Skeletal muscle cell (primary cell): Measurements from ENCODE around the gene PDK2.
A peak's percentile ranks its signal among the peaks of the same experiment; 100 is the strongest.

Experiments
- DNase-seq: peaks from one replicate; pipeline ENCODE4 v3.0.0-alpha.2; 2010; ENCODE audit warnings: low read depth
- H3K4me3 ChIP-seq: 2 replicates; pipeline ENCODE4 v1.5.1; 2011; ENCODE audit warnings: low read depth, mild to moderate bottlenecking, control low read depth, low read length, moderate library complexity

PDK2 gene

DNA sequence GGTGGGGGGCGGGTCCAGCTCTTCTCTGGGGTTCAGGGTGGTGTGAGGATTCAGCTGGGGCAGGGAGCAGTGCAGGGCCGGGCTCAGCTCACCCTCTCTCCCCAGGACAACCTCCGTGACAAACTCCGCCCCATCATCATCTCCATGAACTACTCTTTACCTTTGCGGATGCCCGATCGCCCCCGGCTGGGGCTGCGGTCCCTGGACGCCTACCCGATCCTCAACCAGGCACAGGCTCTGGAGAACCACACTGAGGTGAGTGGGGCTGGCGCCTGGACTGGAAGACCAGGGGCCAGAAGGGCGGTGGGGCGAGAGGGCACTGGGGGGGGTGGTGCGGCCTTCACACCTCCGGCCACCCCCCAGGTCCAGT lies 18.9 kb upstream of the PDK2 start:
- DNase-seq, result no peak
- no peak overlapping the region for H3K4me3 ChIP-seq

DNA sequence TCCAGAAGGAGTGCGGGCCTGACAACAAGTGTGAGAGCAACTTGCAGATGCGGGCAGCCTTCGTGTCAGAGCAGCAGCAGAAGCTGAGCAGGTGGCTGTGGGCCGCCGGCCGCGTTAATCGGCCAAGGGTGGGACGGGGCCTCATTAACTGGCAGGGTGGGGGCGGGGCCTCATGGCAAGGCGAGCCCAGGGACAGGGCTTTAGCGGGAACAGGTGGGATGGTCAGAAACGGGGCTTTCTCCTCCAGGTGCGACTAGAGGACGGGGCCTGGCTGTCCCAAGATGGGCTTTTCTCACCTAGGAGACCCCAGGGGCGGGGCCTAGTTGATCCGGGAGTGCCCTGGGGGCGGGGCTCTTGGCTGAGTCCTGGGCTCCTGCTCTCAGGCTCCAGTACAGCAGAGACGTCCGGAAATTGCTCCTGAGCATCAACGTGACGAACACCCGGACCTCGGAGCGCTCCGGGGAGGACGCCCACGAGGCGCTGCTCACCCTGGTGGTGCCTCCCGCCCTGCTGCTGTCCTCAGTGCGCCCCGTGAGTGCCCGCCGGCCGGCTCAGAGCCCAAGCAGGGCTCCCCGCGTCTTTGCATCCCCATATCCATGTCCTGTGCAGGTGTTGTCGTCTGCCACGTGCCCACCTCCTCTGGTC lies 18.4 kb upstream of the PDK2 start:
- H3K4me3 ChIP-seq, result no peak overlapping the region
- DNase-seq, result no peak

DNA sequence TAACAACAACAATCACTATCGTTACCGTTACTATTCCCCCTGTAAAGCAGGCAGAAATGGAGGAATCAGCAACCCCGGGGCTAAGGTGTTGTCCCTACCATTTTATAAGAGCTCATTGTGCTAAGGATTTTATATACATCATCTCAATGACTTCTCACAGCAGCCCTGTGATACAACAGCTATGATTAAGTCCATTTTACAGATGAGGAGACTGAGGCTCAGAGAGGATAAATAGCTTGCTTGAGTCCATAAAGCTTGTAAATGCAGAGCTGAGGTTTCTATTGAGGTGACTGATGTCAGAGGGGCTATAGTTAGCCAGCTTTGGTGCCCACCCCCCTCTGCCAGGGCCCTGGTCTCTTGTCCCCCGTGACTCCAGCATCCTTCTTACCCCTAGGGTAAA lies 16.7 kb upstream of the PDK2 start:
- H3K4me3 ChIP-seq, result no peak overlapping the region
- DNase-seq, result no peak

DNA sequence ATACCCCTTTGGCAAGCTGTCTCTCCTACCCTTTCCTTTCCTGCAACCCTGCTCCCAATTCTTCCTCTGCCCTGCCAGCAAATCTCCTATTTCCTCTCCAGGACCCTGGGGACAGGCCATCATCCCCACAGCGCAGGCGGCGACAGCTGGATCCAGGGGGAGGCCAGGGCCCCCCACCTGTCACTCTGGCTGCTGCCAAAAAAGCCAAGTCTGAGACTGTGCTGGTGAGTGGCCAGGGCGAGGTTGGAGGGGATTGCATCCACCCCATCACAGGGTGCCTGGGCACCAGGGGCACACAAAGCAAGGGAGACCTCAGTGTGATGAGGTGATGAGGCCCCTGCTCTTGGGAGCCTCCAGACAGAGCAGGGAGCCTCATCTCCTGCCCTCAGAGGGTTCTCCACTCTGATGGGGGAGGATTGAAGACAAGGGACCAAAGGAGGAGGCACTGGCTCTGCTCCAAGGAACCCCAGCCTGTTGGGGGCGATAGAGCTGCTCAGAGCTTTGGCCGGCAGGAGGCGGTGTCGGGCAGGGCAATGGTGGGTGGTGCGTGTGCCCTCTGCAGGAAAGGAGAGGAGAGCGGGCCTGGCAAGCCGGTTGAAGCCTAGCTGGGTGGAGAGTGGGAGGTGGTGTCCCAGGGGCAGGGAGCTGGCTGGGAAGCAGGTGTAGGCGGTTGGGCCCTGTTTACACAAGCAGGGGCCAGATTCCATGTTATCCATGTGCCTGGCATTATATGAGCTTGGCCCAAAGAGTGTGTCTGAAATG lies 15.6 kb upstream of the PDK2 start:
- DNase-seq, result no peak

DNA sequence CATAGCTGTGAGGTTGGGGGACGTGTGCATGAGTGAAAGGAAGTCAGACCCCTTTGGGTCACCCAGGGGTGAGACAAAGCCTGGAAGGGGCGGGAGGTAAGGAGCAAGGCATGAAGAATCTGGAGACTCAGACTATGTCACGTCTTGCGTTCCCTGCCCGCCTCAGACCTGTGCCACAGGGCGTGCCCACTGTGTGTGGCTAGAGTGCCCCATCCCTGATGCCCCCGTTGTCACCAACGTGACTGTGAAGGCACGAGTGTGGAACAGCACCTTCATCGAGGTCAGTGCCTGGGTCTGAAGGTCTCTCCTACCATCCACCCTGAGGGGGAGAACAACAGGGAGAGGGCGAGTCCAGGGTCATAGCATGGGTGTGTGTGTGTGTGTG lies 15.1 kb upstream of the PDK2 start:
- H3K4me3 ChIP-seq, result no peak overlapping the region
- DNase-seq, result no peak

More for the DNA sequence above, 15.6 kb upstream of the PDK2 start:
- no peak overlapping the region for H3K4me3 ChIP-seq

DNA sequence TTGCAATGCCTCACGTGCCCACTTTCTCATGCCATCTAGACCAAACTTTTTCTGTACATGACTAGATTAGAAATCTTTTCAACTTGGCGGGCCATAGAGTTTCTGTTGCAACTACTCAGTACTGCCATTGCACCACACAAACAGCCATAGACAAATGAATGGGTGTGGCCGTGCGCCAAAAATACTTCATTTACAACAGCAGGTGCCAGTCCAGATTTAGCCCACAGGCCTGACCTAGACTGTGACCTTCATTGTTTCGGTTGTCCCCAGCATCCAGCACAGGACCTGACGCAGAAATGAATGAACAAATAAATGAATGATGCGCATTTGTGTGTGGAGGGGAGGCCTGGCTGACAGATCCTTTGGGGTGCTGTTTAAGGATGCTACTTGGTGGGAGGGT lies 14.3 kb upstream of the PDK2 start:
- DNase-seq, result no peak
- no peak overlapping the region for H3K4me3 ChIP-seq

DNA sequence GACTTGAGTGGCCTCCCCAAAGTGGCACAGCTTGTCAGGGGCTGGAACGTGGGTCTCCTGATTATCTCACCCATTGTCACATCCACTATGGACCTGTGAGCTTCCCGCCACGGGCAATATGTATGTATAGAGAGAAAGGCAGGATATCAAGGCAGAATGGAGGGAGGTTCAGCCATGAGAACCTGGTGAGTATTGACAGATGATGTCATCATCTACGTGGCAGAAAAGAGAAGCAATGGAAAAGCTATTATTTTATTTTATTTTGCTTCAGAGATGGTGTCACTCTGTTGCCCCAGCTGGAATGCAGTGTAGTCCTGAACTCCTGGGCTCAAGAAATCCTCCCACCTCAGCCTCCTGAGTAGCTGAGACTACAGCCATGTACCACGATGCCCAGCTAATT lies 13.4 kb upstream of the PDK2 start:
- no peak for DNase-seq
- H3K4me3 ChIP-seq, result no peak overlapping the region

DNA sequence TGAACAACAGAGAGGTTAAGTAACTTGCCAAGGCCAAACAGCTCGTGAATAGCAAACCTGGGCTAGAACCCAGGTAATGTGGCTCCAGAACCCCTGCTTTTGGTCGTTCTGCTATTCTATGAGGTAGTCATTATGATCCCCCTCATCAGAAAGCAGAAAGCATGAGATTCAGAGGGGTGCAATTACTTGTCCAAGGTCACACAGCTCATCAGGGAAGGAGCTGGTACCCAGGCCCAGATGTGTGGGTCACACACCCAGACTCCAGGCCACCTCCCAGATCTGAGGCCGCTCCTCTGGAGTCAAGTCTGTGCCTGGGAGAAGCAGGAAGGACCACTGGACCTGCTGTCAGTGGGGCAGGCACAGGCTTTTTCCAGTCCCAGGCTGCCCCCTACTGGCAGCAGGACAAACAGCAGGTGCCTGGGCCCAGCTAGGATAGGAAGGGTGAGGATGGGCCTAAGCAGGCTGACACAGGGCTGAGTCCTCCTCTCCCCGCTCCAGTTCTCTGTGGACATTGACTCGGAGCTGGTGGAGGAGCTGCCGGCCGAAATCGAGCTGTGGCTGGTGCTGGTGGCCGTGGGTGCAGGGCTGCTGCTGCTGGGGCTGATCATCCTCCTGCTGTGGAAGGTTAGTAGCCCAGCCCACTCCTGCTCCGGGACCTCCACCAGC lies 7.8 kb upstream of the PDK2 start:
- no peak for DNase-seq
- H3K4me3 ChIP-seq, result no peak overlapping the region

DNA sequence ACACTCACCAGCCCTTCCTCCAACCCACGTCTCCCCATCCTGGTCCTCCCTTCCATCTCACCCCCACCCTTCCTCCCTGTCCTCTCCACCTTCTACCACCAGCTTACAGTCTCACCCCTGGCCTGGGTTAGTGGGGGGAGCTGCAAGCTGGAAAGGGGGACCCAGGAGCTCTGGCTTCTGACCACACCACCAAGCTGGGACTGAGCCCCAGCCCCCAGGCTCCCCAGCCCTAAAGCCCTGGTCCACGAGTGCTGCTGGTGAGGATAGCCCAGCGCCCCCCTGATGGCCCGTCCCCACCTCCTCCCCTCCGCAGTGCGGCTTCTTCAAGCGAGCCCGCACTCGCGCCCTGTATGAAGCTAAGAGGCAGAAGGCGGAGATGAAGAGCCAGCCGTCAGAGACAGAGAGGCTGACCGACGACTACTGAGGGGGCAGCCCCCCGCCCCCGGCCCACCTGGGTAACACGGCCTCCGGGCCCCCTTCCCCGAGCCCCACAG lies 7.2 kb upstream of the PDK2 start:
- DNase-seq, result no peak
- no peak overlapping the region for H3K4me3 ChIP-seq

DNA sequence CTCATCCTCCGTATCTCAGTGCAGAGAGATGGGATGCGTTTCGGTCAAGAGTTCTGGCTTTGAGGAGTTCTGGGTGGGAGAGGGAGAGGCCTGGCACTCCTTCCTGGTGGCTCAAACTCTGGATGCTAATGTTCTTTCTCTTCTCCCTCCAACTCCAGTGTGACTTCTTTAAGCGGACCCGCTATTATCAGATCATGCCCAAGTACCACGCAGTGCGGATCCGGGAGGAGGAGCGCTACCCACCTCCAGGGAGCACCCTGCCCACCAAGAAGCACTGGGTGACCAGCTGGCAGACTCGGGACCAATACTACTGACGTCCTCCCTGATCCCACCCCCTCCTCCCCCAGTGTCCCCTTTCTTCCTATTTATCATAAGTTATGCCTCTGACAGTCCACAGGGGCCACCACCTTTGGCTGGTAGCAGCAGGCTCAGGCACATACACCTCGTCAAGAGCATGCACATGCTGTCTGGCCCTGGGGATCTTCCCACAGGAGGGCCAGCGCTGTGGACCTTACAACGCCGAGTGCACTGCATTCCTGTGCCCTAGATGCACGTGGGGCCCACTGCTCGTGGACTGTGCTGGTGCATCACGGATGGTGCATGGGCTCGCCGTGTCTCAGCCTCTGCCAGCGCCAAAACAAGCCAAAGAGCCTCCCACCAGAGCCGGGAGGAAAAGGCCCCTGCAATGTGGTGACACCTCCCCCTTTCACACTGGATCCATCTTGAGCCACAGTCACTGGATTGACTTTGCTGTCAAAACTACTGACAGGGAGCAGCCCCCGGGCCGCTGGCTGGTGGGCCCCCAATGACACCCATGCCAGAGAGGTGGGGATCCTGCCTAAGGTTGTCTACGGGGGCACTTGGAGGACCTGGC lies 6.0 kb upstream of the PDK2 start:
- no peak for DNase-seq
- no peak overlapping the region for H3K4me3 ChIP-seq

DNA sequence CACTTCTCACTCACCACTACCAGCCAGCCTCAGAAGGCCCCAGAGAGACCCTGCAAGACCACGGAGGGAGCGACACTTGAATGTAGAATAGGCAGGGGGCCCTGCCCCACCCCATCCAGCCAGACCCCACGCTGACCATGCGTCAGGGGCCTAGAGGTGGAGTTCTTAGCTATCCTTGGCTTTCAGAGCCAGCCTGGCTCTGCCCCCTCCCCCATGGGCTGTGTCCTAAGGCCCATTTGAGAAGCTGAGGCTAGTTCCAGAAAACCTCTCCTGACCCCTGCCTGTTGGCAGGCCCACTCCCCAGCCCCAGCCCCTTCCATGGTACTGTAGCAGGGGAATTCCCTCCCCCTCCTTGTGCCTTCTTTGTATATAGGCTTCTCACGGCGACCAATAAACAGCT lies 5.1 kb upstream of the PDK2 start:
- no peak for DNase-seq
- H3K4me3 ChIP-seq, result no peak overlapping the region

DNA sequence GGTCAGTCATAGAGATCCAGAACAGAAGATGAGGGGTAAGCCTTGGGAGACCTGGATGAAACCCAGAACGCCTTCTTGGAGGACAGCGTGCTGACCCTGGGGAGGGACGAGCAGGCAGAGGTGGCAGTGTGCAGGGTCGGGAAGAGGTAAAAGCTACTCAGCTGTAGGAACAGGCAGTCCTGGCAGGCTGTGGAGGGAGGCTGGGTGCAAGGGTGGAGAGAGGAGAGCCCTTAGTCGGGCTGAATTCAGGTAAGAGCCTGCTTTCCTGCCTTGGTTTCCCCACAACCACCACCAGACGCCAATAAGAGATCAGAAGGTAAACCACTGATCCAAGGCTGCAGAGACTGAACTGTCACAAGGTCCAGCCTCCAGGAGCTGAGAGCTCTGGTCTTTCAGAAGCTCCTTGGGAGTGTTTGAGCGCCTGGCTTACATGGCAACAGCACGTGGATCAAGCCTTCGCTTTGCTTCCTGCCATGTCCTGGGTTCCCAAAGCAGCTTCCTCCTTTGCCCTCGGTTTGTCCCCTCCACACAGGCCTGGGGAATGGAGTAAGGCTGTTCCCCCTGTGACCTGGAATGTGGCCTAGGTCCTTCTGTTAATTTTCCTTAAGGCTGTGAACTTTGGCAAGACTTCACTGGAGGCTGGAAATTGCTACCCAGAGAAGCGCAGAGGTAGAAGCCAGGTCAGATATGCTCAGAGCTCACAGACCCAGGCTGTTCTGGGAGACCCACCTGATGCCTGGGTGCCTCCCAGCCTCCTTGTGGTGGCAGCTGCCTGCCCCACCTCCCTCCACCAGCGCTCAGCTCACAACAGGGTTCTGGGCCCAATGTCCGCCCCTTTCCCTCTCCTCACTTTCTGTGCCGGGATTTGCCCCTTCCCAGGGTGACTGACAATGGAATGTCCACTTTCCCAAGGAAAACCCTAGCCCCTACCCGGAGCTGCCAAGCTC lies 3.9 kb upstream of the PDK2 start:
- DNase-seq, result no peak
- H3K4me3 ChIP-seq, result no peak overlapping the region

DNA sequence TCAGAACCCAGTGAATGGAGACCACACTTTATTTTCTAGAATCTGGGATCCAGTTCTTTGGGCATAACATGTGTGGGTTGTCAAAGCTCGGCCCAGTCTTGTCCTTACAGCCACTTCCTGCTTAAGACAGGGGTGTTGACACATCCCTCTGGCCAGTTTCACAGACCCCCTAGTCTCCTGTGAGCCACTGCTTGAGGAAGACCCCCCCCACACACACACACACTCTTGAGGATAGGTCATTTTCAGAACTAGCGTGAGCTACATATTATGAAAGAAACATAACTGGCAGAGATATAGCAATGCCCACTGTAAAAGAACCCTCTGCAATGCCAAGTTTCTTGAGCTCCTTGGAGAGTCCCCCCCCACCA lies 3.2 kb upstream of the PDK2 start:
- DNase-seq, result no peak
- H3K4me3 ChIP-seq, result no peak overlapping the region

DNA sequence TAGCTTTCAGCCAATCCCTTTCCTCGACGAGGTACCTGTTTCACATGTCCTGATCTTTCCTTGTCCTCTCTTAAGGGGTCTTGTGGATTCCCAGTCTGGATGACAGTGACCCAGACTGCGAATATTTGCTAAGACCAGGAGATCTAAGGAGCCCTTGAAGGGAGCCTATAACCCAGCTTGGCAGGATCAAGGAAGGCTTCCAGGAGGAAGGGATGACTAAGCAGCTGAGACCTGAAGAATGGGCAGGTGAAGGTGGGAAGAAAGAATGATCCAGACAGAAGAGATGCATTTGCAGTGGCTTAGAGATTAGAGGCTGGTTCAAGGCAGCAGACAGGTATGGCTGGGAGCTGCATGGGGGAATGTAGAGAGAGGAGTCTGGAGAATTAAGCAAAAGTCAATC lies 1.9 kb upstream of the PDK2 start:
- no peak overlapping the region for H3K4me3 ChIP-seq
- DNase-seq, result no peak

DNA sequence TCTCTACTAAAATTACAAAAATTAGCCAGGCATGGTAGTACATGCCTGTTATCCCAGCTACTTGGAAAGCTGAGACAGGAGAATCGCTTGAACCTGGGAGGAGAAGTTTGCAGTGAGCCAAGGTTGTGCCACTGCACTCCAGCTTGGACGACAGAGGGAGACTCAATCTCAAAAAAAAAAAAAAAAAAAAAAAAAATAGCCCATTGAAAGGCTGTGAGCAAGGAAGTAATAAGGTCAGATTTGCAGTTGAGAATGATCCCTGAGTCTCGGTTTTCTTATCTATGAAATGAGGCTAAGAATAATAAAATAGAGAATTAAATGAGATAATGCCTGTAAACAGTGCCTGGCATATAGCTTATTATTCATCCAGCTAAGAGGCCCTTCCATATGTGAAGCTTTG lies 1.3 kb upstream of the PDK2 start:
- no peak for DNase-seq
- no peak overlapping the region for H3K4me3 ChIP-seq

DNA sequence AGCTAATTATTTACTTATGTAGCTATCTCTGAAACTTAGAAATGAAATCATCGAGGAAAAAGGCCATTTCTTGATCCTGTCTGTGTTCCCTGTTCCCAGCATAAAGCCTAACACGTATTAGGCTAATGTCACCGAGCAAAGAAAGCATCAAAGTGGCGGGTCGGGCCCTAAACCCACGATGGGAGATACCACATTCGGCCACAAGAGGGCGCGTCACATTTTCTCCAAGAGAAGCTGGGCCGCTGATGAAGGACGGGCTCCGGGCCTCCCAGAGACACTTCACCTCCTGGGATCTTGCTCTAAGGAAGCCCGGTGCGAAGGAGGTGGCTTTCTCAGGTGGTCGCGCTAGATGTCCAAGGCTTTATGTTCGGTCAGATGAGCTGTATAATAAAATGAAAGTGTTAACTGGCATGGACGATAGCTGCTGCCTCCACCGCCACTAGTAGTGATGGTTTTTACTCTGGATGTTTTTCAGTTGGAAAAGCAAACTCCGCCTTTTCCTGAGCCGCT lies 853 bp upstream of the PDK2 start:
- H3K4me3 ChIP-seq, result peak overlapping the region; percentile 88
- DNase-seq, result peak; percentile 39

DNA sequence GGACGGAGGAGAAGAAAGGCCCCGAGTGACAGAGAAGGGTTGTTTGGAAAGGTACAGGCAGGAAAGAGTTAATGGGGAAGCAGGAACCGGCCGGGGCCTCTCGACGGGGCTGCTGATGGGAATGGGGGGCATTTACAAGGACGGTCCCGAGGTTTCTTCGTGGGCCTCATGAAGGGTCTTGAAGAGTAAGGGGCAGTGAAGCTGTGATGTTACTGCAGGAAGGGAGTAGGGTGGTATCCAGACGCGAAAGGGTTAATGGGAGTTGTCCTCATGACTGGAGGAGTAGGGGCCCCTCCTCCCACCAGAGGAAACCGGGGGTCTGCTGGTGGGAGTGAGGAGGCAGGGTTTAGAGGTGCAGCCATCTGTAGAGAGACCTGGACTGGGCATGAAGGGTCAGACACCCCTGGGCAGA lies 481 bp downstream of the PDK2 start:
- DNase-seq, result no peak
- H3K4me3 ChIP-seq, result peak overlapping the region; percentile 88

DNA sequence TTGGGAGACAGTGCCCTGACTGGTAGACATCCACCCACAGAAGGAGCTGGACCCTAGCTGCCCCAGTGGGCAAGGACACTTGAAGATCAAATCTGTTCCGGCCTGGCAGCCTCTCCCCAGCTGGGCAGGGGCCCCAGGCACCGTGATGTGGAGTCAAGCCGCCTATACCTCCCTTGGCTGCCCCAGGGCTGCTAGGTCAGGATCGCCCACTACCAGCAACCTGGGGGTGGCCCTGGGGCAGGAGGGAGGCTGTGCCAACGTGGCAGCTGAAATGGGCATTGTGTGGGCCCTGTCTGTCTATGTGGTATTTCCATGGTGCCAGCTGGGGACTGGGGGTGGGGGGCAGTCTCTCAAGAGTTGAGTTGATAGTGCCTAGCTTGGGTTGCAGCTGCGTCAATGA lies 941 bp downstream of the PDK2 start:
- DNase-seq, result no peak
- peak overlapping the region; percentile 88 for H3K4me3 ChIP-seq

DNA sequence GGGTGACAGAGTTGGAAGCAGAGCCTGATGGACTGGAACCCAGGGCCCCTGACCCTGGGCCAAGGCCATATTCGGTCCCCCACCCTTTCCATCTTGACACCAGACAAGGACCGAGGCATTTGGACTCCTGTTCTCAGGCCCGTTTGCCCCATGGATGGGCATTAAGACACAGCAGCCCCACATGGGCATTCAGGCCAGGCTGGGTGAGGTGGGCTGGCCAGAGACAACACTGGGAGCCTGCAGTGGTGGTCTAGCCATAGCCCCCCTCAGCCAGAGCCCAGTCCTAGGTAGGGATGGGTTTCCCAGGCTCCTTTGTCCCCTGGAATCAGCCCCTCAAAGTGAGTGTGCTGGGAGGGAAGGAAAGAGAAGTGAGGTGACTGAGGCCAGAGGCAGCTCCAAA lies 1.6 kb downstream of the PDK2 start:
- H3K4me3 ChIP-seq, result no peak overlapping the region
- DNase-seq, result no peak
